GM12864 (cell line): Measurements from ENCODE around the gene ITFG1.
"Not testable (repeated sequence)": the region's sequence is repeated elsewhere in the genome, so short reads cannot be mapped to it uniquely, and the experiment has no call there.

Experiments used
- DNase-seq: peaks from one replicate; pipeline ENCODE4 v3.0.0-alpha.2; 2011; ENCODE audit warnings: low read depth
- H3K4me3 ChIP-seq: 2 replicates; pipeline ENCODE4 v1.5.1; 2011; ENCODE audit warnings: mild to moderate bottlenecking, low read depth, low read length, control low read depth
- CTCF ChIP-seq: IDR thresholded peaks from 2 replicates; pipeline ENCODE4 v1.5.1; 2011; ENCODE audit warnings: low read depth, mild to moderate bottlenecking, moderate library complexity, low read length, control low read depth, inconsistent platforms; ENCODE audit errors: missing control alignments

The ITFG1 gene

DNA sequence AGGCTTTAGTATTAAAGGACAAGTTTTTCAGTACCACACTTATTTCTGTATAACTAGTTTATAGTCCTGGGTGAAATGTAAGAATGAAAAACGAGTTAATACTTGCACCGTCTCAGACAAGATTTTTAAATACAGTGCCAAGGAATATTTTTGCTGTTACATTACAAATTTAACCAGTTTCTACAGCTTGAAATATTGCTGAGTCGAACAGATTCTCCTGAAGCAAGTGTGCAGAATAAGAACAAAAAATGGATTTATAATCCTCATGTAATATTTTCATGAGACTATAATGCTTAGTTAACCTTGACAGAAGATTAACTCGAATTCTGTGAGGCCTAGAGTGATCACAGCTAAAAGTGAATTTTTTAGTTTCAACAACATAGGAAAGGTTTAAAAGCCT, 320.2 kb downstream of the ITFG1 start:
- H3K4me3 ChIP-seq: no peak overlapping the region
- no peak for TF ChIP-seq CTCF
- DNase-seq: no peak

GRCh38 chr16:47139561-47140185, 321.2 kb downstream of the ITFG1 start:
- no peak for TF ChIP-seq CTCF
- no peak for DNase-seq
- H3K4me3 ChIP-seq: no peak overlapping the region

DNA sequence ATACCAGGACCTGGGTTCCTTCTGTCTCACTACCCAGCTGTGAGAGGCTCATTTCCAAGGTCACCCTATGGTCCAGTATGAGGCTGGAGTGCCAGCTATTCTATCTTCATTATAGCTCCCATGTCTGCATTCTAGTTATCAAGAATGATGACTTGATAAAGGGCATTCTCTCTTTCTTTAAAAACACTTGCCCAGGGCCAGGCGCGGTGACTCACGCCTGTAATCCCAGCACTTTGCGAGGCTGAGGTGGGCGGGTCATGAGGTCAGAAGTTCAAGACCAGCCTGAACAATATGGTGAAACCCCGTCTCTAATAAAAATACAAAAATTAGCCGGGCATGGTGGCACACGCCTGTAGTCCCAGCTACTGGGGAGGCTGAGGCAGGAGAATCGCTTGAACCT, 322.9 kb downstream of the ITFG1 start:
- not testable (repeated sequence) for H3K4me3 ChIP-seq, DNase-seq

DNA sequence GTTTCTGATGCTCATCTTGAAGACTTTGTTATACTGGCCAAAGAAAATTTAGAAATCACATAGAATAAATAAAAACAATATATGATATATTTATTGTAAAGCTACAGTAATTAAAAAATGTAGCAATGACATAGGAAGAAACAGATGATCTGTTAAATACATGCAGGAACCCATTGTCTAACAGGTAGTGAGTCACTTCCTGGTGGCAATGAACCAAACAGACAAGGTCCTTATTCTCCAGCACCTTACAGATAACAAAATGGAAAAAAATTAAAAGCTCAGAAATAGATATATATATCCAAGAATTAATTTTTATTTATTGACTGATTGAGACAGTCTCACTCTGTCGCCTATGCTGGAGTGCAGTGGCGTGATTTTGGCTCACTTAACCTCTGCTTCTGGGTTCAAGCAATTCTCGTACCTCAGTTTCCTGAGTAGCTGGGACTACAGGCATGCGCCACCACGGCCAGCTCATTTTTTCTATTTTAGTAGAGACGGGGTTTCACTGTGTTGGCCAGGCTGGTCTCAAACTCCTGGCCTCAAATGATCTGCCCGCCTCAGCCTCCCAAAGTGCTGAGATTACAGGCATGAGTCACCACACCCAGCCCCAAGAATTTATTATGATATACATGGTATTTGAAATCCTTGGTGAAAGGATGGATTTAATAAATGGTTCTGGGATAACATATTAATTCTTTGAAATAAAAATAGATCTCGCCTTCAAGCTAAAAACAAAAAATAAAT, 324.6 kb downstream of the ITFG1 start:
- H3K4me3 ChIP-seq: no peak overlapping the region
- TF ChIP-seq CTCF: no peak
- DNase-seq: no peak

DNA sequence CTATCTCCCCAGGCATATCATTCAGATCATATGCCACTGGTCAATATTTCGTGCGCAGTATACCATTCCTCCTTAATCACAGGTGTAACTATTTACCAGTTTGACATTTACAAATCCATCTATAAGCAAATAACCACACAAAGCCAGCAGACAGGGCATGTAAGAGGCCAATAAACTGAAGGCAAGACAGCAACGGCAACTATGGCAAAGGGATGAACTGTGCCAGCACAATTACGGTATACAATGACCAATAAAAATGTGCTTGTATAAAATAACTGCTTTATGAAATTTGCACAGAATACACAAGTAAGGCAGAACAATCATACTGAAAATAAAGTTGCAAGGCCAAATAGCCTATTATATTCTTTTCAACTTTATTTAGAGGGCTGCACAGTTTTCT, 326.3 kb downstream of the ITFG1 start:
- no peak overlapping the region for H3K4me3 ChIP-seq
- TF ChIP-seq CTCF: no peak
- no peak for DNase-seq

DNA sequence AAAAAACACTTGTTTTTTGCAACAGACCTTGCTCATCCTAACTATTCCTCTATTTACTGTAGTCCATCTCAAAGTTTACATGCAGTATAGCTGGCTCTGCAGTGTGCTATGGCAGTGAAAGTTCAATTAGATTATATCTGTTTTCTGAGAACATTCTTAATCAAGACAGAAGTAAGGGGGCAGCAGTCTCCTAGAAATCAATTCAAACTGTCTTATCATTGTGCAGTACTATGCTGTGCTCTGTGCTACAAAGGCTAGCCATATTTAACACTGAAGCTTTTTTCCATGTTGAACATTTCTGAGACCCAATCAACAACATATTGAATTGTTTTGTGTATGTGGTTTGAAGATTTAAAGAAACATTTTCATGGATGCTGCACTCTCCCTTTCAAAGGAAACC, 328.6 kb downstream of the ITFG1 start:
- H3K4me3 ChIP-seq: no peak overlapping the region
- DNase-seq: no peak
- TF ChIP-seq CTCF: no peak

GRCh38 chr16:47129755-47130435, 331.0 kb downstream of the ITFG1 start:
- no peak for DNase-seq
- H3K4me3 ChIP-seq: no peak overlapping the region
- TF ChIP-seq CTCF: no peak
